Ishikawa (cell line): ENCODE measurements around the gene CDC23.

ENCODE experiments used
- CEBPB ChIP-seq: IDR thresholded peaks from 2 replicates; pipeline ENCODE4 v1.6.1; 2012
- CREB1 ChIP-seq: IDR thresholded peaks from 2 replicates; pipeline ENCODE4 v1.6.1; 2012; ENCODE audit warnings: low read depth
- EGR1 ChIP-seq: IDR thresholded peaks from 2 replicates; pipeline ENCODE4 v1.6.1; 2012
- EP300 ChIP-seq: IDR thresholded peaks from 2 replicates; pipeline ENCODE4 v1.6.1; 2012; ENCODE audit warnings: borderline replicate concordance
- FOXM1 ChIP-seq: IDR thresholded peaks from 2 replicates; pipeline ENCODE4 v1.6.1; 2012; ENCODE audit warnings: low read depth, borderline replicate concordance
- MAX ChIP-seq: IDR thresholded peaks from 2 replicates; pipeline ENCODE4 v1.6.1; 2012
- NFIC ChIP-seq: IDR thresholded peaks from 2 replicates; pipeline ENCODE4 v1.6.1; 2012
- RAD21 ChIP-seq: IDR thresholded peaks from 2 replicates; pipeline ENCODE4 v1.6.1; 2012; ENCODE audit warnings: low read depth
- REST ChIP-seq: IDR thresholded peaks from 2 replicates; pipeline ENCODE4 v1.6.1; 2012; ENCODE audit warnings: low read depth, mild to moderate bottlenecking
- TAF1 ChIP-seq: IDR thresholded peaks from 2 replicates; pipeline ENCODE4 v1.6.1; 2012; ENCODE audit warnings: low read depth, mild to moderate bottlenecking
- TCF12 ChIP-seq: IDR thresholded peaks from 2 replicates; pipeline ENCODE4 v1.6.1; 2012; ENCODE audit warnings: low read depth
- TEAD4 ChIP-seq: IDR thresholded peaks from 2 replicates; pipeline ENCODE4 v1.6.1; 2012
- USF1 ChIP-seq: IDR thresholded peaks from 2 replicates; pipeline ENCODE4 v1.6.1; 2012
- YY1 ChIP-seq: IDR thresholded peaks from 2 replicates; pipeline ENCODE4 v1.6.1; 2012; ENCODE audit warnings: low read depth
- ZBTB7A ChIP-seq: IDR thresholded peaks from 2 replicates; pipeline ENCODE4 v1.6.1; 2012; ENCODE audit warnings: low read depth

The CDC23 gene

GRCh38 chr5:138180841-138181240 is 32.3 kb downstream of the CDC23 start:
- TF ChIP-seq TCF12 = no peak
- no peak for TF ChIP-seq EGR1
- TF ChIP-seq FOXM1 = no peak

GRCh38 chr5:138180183-138180782 is 32.8 kb downstream of the CDC23 start:
- peak; percentile 58 for TF ChIP-seq RAD21
- no peak for TF ChIP-seq CEBPB

GRCh38 chr5:138179277-138179857 is 33.8 kb downstream of the CDC23 start:
- TF ChIP-seq ZBTB7A (no peak), EGR1 (no peak; the same call in 1 of the 2 replicates), TAF1 (no peak), MAX (no peak)

GRCh38 chr5:138178516-138179276 is 34.4 kb downstream of the CDC23 start, which contains the start of the genes BRD8 and KIF20A:
Gene BRD8 (minus strand): TSS chr5:138178630. CDS start chr5:138178614, 16 bp downstream.
Gene KIF20A (plus strand): TSS chr5:138179112. CDS start chr5:138179681, 569 bp downstream.
- TF ChIP-seq EGR1 = peak; percentile 68; the same call in 1 of the 2 replicates
- TF ChIP-seq CREB1 = no peak; the same call in 1 of the 2 replicates
- TF ChIP-seq USF1 = peak; percentile 49; the same call in 1 of the 2 replicates
- TF ChIP-seq FOXM1 = peak; percentile 98
- peak; percentile 98 for TF ChIP-seq YY1
- no peak for TF ChIP-seq ZBTB7A
- no peak for TF ChIP-seq REST
- TF ChIP-seq MAX = peak; percentile 95
- peak; percentile 89 for TF ChIP-seq TAF1
- TF ChIP-seq EP300 = no peak
- no peak for TF ChIP-seq RAD21
- TF ChIP-seq TEAD4 = peak; percentile 62
- no peak for TF ChIP-seq CEBPB
- 0 out of 2 replicates have a peak, but pooled peaks have one; percentile 7 for TF ChIP-seq NFIC
- peak; percentile 38; the same call in 1 of the 2 replicates for TF ChIP-seq TCF12

GRCh38 chr5:138177941-138178515 is 35.1 kb downstream of the CDC23 start:
- TF ChIP-seq FOXM1 (no peak), NFIC (no peak), USF1 (no peak), TEAD4 (no peak), CEBPB (no peak), TCF12 (no peak), YY1 (no peak)

GRCh38 chr5:138170299-138170698 is 42.8 kb downstream of the CDC23 start:
- no peak for TF ChIP-seq CREB1
- no peak for TF ChIP-seq EP300
- TF ChIP-seq YY1 = no peak
- TF ChIP-seq USF1 = no peak
- no peak for TF ChIP-seq CEBPB
- TF ChIP-seq TEAD4 = no peak
- no peak for TF ChIP-seq EGR1
- no peak for TF ChIP-seq ZBTB7A
- TF ChIP-seq REST = no peak
- TF ChIP-seq RAD21 = no peak
